WTC11 (cell line): Measurements from ENCODE around the gene SLC9A9. TPM values are rescaled to one million over a fixed set of nuclear protein-coding genes. Genes with fewer than 3 reads are reported as not detected.
A peak's percentile ranks its signal among the peaks of the same experiment; 100 is the strongest.

ENCODE experiments used
- ATAC-seq: fragments of 200-7000 bp; cut with Tn5 transposase; 2 replicates; pipeline ENCODE4 v1.10.0; 2021; ENCODE audit warnings: mild to moderate bottlenecking, moderate library complexity
- CTCF ChIA-PET: fragments of 300-600 bp; sonication (Branson Sonifier 250); formaldehyde crosslinking; loops from one replicate; lab custom pipeline; 2021; ENCODE audit warnings: antibody characterized with exemption; lab: Charles Lee
- POLR2A ChIA-PET: fragments of 350-600 bp; sonication (Branson Sonifier 250); formaldehyde crosslinking; loops from one replicate; lab custom pipeline; 2021; ENCODE audit warnings: antibody characterized with exemption; lab: Charles Lee
- DNase-seq: peaks from one replicate; pipeline ENCODE4 v3.0.0; 2021; ENCODE audit warnings: low spot score
- H3K27ac Mint-ChIP-seq: 2 replicates; pipeline ENCODE4 v1.8.0; 2021; ENCODE audit warnings: mixed read lengths
- H3K27me3 Mint-ChIP-seq: 2 replicates; pipeline ENCODE4 v1.8.0; 2021; ENCODE audit warnings: low read depth, mild to moderate bottlenecking, moderate library complexity, mixed read lengths
- H3K36me3 Mint-ChIP-seq: 2 replicates; pipeline ENCODE4 v1.8.0; 2021; ENCODE audit warnings: mixed read lengths
- H3K4me1 Mint-ChIP-seq: 2 replicates; pipeline ENCODE4 v1.8.0; 2022; ENCODE audit warnings: mixed read lengths
- H3K4me3 Mint-ChIP-seq: 2 replicates; pipeline ENCODE4 v1.8.0; 2021; ENCODE audit warnings: mild to moderate bottlenecking, moderate library complexity, mixed read lengths
- H3K9me3 Mint-ChIP-seq: 2 replicates; pipeline ENCODE4 v1.8.0; 2021; ENCODE audit warnings: mixed read lengths
- EMX1 ChIP-seq: fragments of 250-450 bp; sonication (Bioruptor Pico); IDR thresholded peaks from 2 replicates; pipeline ENCODE4 v1.8.0; 2021; ENCODE audit warnings: mild to moderate bottlenecking
- FOXP1 ChIP-seq: sonication (generic); formaldehyde crosslinking; IDR thresholded peaks from 2 replicates; pipeline ENCODE4 v1.8.0; 2022; ENCODE audit warnings: missing genetic modification reagents, mild to moderate bottlenecking, moderate library complexity, borderline replicate concordance
- FOXP4 ChIP-seq: sonication (generic); formaldehyde crosslinking; IDR thresholded peaks from 2 replicates; pipeline ENCODE4 v1.8.0; 2022; ENCODE audit warnings: mild to moderate bottlenecking, missing genetic modification reagents
- NFE2L1 ChIP-seq: sonication (generic); formaldehyde crosslinking; IDR thresholded peaks from 2 replicates; pipeline ENCODE4 v1.8.1; 2023; ENCODE audit warnings: missing genetic modification reagents
- NFYB ChIP-seq: sonication (generic); formaldehyde crosslinking; conservative IDR thresholded peaks from 2 replicates; pipeline ENCODE4 v1.8.0; 2022; ENCODE audit warnings: low read depth, missing genetic modification reagents
- NR2C2 ChIP-seq: sonication (generic); formaldehyde crosslinking; IDR thresholded peaks from 2 replicates; pipeline ENCODE4 v1.8.0; 2022; ENCODE audit warnings: mild to moderate bottlenecking, missing genetic modification reagents
- OVOL2 ChIP-seq: fragments of 250-450 bp; sonication (Bioruptor Pico); IDR thresholded peaks from 2 replicates; pipeline ENCODE4 v1.9.0; 2021; ENCODE audit warnings: mild to moderate bottlenecking, borderline replicate concordance
- PRRX2 ChIP-seq: fragments of 250-450 bp; sonication (Bioruptor Pico); IDR thresholded peaks from 2 replicates; pipeline ENCODE4 v1.8.0; 2021; ENCODE audit warnings: mild to moderate bottlenecking
- SMAD4 ChIP-seq: sonication (generic); formaldehyde crosslinking; IDR thresholded peaks from 2 replicates; pipeline ENCODE4 v1.8.0; 2022; ENCODE audit warnings: mild to moderate bottlenecking, missing genetic modification reagents
- SOX15 ChIP-seq: fragments of 250-450 bp; sonication (Bioruptor Pico); IDR thresholded peaks from 2 replicates; pipeline ENCODE4 v1.9.0; 2021; ENCODE audit warnings: mild to moderate bottlenecking
- SP1 ChIP-seq: sonication (generic); formaldehyde crosslinking; conservative IDR thresholded peaks from 2 replicates; pipeline ENCODE4 v1.8.1; 2022; ENCODE audit warnings: missing genetic modification reagents
- TEAD1 ChIP-seq: sonication (generic); formaldehyde crosslinking; IDR thresholded peaks from 2 replicates; pipeline ENCODE4 v1.8.0; 2022; ENCODE audit warnings: mild to moderate bottlenecking, missing genetic modification reagents
- ZNF263 ChIP-seq: sonication (generic); formaldehyde crosslinking; IDR thresholded peaks from 2 replicates; pipeline ENCODE4 v1.8.1; 2022; ENCODE audit warnings: low read depth, mild to moderate bottlenecking, moderate library complexity, missing genetic modification reagents
- ZNF423 ChIP-seq: fragments of 250-450 bp; sonication (Bioruptor Pico); IDR thresholded peaks from 2 replicates; pipeline ENCODE4 v2.1.2; 2022; ENCODE audit warnings: mild to moderate bottlenecking, moderate library complexity
- ZNF671 ChIP-seq: fragments of 250-450 bp; sonication (Bioruptor Pico); IDR thresholded peaks from 2 replicates; pipeline ENCODE4 v1.8.0; 2021; ENCODE audit warnings: mild to moderate bottlenecking
- total RNA-seq: library from RNA; stranded (reverse); gene quantifications from 3 replicates; pipeline ENCODE4 v1.2.3, GENCODE V29; 2021
- TF ChIP-seq, protein P1 (sequence below): sonication (generic); formaldehyde crosslinking; IDR thresholded peaks from 2 replicates; pipeline ENCODE4 v1.8.1; 2023; ENCODE audit warnings: mild to moderate bottlenecking, missing genetic modification reagents
- TF ChIP-seq, protein P2 (sequence below): fragments of 250-450 bp; sonication (Bioruptor Pico); IDR thresholded peaks from 2 replicates; pipeline ENCODE4 v2.1.2; 2022; ENCODE audit warnings: mild to moderate bottlenecking, moderate library complexity
- TF ChIP-seq, protein P3 (sequence below): sonication (generic); formaldehyde crosslinking; IDR thresholded peaks from 2 replicates; pipeline ENCODE4 v1.8.0; 2022; ENCODE audit warnings: mild to moderate bottlenecking, missing genetic modification reagents
- TF ChIP-seq, protein P4 (sequence below): fragments of 250-450 bp; sonication (Bioruptor Pico); IDR thresholded peaks from 2 replicates; pipeline ENCODE4 v1.9.0; 2021; ENCODE audit warnings: mild to moderate bottlenecking
- TF ChIP-seq, protein P5 (sequence below): sonication (generic); formaldehyde crosslinking; IDR thresholded peaks from 2 replicates; pipeline ENCODE4 v1.8.1; 2022; ENCODE audit warnings: mild to moderate bottlenecking, missing genetic modification reagents, moderate library complexity, borderline replicate concordance

The SLC9A9 gene
- total RNA-seq, 1 experiment from 2014 or later = 1.2 TPM

GRCh38 chr3:143479727-143480126 is 368.5 kb downstream of the SLC9A9 start (continued):
- TF ChIP-seq PRRX2 (no peak), FOXP1 (no peak), SMAD4 (CRISPR knock-in tag) (no peak), SP1 (CRISPR knock-in tag) (no peak), ZNF423 (CRISPR knock-in tag) (no peak), NFE2L1 (CRISPR knock-in tag) (no peak)

GRCh38 chr3:143478115-143478693 is 370.1 kb downstream of the SLC9A9 start:
- Mint-ChIP-seq H3K27ac (no peak overlapping the region; the same call in 1 of the 2 replicates), H3K9me3 (no peaks in the 10 kb centered on the region), H3K4me3 (no peak overlapping the region), H3K4me1 (peaks cover 22% of the 10 kb centered on the region), H3K36me3 (no peaks in the 10 kb centered on the region), H3K27me3 (no peaks in the 10 kb centered on the region)
- TF ChIP-seq ZNF671 (CRISPR knock-in tag) = no peak
- TF ChIP-seq, protein P1, sequence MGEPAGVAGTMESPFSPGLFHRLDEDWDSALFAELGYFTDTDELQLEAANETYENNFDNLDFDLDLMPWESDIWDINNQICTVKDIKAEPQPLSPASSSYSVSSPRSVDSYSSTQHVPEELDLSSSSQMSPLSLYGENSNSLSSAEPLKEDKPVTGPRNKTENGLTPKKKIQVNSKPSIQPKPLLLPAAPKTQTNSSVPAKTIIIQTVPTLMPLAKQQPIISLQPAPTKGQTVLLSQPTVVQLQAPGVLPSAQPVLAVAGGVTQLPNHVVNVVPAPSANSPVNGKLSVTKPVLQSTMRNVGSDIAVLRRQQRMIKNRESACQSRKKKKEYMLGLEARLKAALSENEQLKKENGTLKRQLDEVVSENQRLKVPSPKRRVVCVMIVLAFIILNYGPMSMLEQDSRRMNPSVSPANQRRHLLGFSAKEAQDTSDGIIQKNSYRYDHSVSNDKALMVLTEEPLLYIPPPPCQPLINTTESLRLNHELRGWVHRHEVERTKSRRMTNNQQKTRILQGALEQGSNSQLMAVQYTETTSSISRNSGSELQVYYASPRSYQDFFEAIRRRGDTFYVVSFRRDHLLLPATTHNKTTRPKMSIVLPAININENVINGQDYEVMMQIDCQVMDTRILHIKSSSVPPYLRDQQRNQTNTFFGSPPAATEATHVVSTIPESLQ (CRISPR knock-in tag) = no peak
- TF ChIP-seq, protein P2, sequence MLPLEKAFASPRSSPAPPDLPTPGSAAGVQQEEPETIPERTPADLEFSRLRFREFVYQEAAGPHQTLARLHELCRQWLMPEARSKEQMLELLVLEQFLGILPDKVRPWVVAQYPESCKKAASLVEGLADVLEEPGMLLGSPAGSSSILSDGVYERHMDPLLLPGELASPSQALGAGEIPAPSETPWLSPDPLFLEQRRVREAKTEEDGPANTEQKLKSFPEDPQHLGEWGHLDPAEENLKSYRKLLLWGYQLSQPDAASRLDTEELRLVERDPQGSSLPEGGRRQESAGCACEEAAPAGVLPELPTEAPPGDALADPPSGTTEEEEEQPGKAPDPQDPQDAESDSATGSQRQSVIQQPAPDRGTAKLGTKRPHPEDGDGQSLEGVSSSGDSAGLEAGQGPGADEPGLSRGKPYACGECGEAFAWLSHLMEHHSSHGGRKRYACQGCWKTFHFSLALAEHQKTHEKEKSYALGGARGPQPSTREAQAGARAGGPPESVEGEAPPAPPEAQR = no peak
- TF ChIP-seq TEAD1 (CRISPR knock-in tag) = no peak
- TF ChIP-seq SP1 (CRISPR knock-in tag) = no peak
- no peak for TF ChIP-seq NFYB (CRISPR knock-in tag)
- ChIA-PET CTCF (interaction anchor here (0.9 to 1.6 kb wide), 2 partner anchors 45 to 196 kb away, joined by 3 to 5 read pairs; no protein-coding TSS in a partner anchor), POLR2A (no interaction called here)
- DNase-seq (no peak), ATAC-seq (peak; percentile 74)

GRCh38 chr3:143476965-143477640 is 371.2 kb downstream of the SLC9A9 start:
- Mint-ChIP-seq H3K27ac (no peak overlapping the region), H3K36me3 (no peaks in the 10 kb centered on the region), H3K27me3 (no peaks in the 10 kb centered on the region; the same call in 1 of the 2 replicates), H3K4me3 (no peak overlapping the region), H3K4me1 (peaks cover 22% of the 10 kb centered on the region), H3K9me3 (no peaks in the 10 kb centered on the region)
- DNase-seq (no peak), ATAC-seq (peak; percentile 54)
- ChIA-PET POLR2A (no interaction called here), CTCF (interaction anchor here (0.9 to 1.6 kb wide), 2 partner anchors 44 to 197 kb away, joined by 3 to 5 read pairs; no protein-coding TSS in a partner anchor)
- no peak for TF ChIP-seq TEAD1 (CRISPR knock-in tag)
- no peak for TF ChIP-seq NR2C2 (CRISPR knock-in tag)
- no peak for TF ChIP-seq EMX1 (CRISPR knock-in tag)
- TF ChIP-seq, protein P3, sequence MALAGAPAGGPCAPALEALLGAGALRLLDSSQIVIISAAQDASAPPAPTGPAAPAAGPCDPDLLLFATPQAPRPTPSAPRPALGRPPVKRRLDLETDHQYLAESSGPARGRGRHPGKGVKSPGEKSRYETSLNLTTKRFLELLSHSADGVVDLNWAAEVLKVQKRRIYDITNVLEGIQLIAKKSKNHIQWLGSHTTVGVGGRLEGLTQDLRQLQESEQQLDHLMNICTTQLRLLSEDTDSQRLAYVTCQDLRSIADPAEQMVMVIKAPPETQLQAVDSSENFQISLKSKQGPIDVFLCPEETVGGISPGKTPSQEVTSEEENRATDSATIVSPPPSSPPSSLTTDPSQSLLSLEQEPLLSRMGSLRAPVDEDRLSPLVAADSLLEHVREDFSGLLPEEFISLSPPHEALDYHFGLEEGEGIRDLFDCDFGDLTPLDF = no peak
- TF ChIP-seq OVOL2 = no peak
- no peak for TF ChIP-seq SOX15 (CRISPR knock-in tag)
- no peak for TF ChIP-seq FOXP4 (CRISPR knock-in tag)
- TF ChIP-seq, protein P4, sequence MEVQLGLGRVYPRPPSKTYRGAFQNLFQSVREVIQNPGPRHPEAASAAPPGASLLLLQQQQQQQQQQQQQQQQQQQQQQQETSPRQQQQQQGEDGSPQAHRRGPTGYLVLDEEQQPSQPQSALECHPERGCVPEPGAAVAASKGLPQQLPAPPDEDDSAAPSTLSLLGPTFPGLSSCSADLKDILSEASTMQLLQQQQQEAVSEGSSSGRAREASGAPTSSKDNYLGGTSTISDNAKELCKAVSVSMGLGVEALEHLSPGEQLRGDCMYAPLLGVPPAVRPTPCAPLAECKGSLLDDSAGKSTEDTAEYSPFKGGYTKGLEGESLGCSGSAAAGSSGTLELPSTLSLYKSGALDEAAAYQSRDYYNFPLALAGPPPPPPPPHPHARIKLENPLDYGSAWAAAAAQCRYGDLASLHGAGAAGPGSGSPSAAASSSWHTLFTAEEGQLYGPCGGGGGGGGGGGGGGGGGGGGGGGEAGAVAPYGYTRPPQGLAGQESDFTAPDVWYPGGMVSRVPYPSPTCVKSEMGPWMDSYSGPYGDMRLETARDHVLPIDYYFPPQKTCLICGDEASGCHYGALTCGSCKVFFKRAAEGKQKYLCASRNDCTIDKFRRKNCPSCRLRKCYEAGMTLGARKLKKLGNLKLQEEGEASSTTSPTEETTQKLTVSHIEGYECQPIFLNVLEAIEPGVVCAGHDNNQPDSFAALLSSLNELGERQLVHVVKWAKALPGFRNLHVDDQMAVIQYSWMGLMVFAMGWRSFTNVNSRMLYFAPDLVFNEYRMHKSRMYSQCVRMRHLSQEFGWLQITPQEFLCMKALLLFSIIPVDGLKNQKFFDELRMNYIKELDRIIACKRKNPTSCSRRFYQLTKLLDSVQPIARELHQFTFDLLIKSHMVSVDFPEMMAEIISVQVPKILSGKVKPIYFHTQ (CRISPR knock-in tag) = no peak
- TF ChIP-seq NFE2L1 (CRISPR knock-in tag) = no peak
- TF ChIP-seq, protein P5, sequence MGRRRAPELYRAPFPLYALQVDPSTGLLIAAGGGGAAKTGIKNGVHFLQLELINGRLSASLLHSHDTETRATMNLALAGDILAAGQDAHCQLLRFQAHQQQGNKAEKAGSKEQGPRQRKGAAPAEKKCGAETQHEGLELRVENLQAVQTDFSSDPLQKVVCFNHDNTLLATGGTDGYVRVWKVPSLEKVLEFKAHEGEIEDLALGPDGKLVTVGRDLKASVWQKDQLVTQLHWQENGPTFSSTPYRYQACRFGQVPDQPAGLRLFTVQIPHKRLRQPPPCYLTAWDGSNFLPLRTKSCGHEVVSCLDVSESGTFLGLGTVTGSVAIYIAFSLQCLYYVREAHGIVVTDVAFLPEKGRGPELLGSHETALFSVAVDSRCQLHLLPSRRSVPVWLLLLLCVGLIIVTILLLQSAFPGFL = no peak
- no peak for TF ChIP-seq ZNF263 (CRISPR knock-in tag)
